Activated gamma-delta T cell treated with Interleukin-2 at 50 U/mL for 16 hours (primary cell): ENCODE results near the gene CAPN3.

Experiments used
- DNase-seq: peaks from one replicate; pipeline ENCODE4 v3.0.0-alpha.2; 2020

The CAPN3 gene

DNA sequence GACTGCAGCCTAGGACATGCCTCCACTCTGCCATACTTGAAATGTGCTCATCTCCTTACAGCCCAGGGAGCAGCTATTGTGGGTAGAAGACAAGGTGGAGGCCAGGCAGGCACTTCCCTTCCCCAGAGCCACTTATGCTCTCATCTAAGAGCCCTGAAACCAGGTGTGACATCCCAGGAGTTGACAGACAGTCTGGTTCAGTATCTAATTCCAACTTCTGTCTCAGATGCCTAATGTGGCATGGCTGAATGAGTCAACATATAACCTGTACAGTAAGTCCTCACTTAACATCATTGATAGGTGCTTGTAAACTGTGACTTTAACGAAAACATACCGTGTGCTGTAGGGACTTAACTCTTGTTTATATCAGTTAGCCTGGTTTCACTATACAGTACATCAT lies 1.2 kb upstream of the CAPN3 start:
- no peak for DNase-seq

DNA sequence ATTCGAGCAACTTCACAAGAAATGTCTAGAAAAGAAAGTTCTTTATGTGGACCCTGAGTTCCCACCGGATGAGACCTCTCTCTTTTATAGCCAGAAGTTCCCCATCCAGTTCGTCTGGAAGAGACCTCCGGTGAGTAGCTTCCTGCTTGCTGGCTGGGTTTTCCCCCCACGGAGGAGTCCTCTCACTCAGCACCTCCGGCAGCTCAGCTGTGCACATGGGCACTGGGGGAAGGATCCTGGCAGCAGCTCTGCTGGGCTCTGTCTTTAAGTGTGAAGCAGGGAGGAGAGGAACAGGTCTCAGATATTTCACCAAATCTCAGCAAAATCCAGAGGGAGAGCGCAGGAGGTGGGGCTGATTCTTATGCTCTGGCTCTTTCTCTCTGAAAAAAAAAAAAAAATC lies 684 bp downstream of the CAPN3 start:
- DNase-seq, result no peak

DNA sequence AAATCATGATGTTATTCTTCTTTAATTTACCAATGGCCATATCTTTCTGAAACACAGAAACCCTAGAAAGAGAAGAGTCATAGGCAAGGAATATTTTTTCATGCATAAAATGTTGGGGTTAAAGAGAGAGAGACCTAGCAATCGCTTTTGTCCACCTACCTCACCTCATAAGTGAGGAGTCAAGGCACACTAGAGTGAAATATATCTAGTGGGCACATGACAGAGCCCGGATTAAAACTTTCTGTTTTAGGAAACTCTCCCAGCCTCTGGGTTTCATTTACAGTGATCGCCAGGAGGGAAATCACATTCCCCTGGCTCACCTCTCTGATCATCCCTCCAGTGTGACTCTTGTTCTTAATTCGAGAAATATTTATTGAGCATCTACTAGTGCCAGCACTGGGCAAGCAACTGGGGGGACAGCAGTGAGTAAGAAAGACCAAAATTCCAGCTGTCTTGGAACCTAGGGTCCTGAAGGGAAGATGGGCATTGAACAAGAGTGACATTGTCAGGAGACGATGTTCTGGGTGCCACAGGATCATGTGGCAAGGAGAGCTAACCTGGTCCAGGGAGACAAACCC lies 1.3 kb downstream of the CAPN3 start:
- no peak for DNase-seq

DNA sequence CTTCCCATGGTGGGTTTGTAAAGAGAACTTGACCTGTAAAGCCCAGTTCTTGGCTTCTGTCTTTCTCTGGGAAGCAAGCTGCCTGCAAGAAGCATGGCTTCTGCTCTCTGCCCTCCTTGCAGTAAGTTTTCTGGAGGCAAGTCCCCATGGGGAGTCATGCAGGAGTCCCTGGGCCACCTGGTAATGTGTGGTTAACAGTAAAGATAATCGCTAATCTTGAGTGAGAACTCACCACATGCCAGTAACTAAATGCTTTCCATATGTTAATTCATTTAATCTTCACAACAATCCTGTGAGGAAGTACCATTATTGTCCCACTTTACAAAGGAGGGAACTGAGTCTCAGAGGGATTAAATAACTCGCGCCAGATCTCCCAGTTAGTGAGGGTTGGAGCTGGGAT lies 4.2 kb downstream of the CAPN3 start:
- DNase-seq, result no peak

DNA sequence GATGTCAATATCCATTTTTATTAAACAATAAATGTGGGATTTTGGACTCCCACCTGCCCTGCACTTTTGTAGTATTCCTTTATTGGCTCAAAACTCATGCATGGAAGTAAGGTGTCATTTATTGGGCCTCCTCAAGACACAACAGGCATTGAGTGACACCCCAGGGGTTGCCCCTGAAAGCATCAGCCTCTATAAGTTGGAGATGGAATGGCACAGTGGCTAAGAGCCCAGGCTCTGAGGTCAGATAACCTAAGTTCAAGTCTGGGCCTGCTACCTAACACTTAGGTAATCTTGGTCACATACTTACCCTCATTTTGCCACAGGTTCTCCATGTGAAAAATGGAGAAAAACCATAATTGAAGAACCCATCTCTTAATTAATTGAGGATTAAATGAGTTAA lies 4.6 kb downstream of the CAPN3 start:
- no peak for DNase-seq

DNA sequence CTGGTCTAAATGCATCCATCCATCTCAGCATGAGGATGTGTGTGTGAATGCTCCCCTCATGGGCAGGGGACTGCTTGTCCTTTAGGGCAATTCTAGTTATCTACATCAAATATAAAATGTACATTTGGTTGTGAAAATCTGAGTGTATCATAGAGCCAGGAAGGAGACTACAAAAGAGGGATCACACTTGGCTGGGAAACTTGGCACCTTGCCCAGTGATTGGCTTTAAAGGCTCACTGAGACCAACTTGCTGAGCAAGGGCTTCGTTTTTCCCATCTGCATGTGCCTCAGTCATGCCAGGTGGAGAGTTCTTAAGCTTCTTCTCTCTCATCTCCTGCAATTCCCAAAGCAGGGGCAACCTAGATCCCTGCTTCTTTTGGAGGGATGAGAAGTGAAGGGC lies 5.2 kb downstream of the CAPN3 start:
- no peak for DNase-seq

DNA sequence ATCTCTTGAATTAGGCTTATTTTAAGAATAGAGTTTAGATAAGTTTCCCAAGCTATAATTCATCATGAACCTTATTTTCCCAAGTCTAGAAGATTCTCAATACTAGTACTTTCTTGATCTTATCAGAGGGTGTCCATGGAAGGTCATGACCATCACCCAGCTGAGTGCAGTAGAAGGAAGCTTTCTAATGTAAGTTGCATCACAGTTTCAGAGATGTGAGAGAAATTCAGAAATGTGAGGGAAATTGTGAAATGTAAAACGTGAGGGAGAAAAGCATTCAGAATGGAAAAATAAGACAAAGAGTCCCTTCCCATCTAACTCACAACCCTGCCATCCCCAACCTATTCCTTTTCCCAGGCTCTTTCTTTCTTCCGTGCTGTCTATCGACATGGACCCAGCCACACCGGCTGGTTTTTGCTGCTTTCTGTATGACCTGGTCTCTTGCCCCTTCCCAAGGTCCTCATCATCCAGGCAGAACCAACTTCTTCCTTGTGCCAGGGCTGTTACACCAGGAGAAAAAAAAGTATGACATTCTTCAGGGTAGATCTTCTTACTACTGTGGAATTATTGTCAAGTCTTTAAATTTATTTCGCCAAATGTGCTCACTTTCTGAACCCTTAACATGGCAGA lies 6.7 kb downstream of the CAPN3 start:
- DNase-seq, result no peak

DNA sequence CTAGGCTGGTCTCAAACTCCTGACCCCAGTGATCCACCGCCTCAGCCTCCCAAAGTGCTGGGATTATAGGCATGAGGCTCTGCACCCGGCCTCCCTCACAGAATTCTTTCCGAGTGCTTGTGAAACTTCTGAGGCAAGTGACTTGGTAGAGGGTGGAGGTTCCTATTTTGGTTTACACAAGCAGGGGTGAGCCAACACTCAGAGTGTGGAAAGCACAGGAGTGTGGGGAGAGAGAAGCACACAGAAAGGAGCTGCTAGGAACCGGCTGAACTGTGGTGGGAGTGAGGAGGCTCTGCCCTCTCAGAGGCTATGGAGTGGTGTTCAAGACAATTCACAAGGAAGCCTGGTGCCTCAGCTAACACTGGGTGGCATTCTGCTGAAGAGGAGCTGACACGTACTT lies 7.7 kb downstream of the CAPN3 start:
- DNase-seq, result no peak

DNA sequence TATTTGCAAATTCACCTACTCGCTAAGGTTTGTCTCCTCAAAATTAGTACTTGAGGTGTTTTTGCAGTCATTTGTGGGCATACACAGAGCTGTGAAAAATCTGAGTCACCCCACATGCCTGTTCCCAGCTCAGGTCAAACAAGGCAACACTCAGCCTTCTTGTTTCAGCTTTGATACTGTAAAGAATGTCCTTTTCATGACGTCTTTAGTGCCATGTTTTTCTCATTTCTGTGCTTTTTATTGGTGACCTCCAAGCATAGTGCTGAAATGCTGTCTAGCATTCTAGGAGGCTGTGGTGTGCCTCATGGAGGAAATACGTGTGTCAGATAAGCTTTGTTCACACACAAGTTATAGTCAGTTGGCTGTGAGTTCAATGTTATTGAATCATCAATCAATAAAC lies 8.8 kb downstream of the CAPN3 start:
- no peak for DNase-seq

DNA sequence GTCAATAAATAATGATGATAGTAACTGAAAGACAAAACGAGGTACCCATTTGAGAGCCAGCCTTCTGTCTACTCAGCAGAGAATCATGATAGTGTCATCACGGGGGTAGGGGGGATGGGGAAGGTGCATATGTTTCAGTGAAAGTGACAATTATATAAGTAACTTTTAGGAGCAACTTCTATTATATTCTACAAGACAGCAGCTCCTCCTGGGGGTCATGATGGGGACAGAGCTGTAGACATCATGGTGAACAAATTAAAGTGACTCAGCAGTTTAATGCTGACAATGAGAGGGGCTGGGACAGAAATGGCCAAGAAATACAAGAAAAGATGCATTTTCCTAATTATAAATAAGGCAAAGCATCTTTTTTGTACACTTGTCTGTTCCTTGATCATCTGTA lies 11.8 kb downstream of the CAPN3 start:
- no peak for DNase-seq

DNA sequence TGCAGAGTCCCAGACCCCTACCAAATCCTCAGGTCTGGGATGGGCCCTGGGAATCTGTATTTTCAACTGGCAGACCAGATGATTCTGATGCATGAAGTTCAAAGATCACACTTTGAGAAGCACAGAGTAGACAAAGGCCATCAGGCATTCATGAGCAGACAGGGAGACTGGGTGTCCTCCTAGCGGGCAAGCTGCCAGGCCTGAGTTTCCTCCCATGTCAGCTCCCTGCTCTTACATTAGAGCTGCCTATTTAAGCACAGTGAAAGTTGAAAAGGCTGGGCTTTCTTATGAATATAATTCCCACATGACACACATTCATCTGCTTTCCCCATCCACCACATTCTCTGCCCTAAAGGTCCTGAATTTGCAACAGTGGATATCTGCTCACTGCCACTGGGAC lies 14.0 kb downstream of the CAPN3 start:
- DNase-seq, result no peak

DNA sequence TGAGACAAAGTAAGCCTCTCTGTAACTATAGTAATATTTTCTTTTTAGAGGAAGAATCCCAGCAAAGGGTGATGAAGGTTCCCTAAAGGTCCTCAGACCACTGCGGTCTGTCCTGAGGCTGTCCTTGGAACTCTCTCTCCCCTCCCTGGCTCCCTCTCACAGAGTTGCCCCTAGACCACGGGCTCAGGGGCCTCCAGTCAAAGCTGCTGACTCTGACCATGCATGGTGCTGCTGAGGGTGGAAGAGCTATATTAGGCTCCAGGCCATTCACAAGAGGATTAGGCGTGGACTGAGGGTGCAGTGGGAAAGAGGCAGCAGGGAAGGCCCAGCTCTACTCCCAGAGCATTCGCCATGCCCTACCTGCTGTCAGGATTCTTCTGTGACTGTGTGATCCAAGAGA lies 14.6 kb downstream of the CAPN3 start:
- DNase-seq, result no peak

DNA sequence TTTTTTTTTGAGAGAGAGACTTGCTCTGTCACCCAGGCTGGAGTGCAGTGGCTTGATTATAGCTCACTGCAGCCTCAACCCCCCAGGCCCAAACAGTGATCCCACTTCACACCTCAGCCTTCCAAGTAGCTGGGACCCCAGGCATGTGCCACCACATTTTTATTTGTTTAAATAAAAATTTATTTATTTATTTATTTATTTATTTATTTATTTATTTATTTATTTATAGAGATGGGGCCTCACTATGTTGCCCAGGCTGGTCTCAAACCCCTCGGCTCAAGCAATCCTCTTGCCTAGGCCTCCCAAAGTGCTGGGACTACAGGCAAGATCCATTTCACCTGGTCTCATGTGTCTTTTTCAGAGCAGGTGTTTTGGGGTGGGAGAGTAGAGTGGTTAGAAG lies 15.5 kb downstream of the CAPN3 start:
- DNase-seq, result no peak

DNA sequence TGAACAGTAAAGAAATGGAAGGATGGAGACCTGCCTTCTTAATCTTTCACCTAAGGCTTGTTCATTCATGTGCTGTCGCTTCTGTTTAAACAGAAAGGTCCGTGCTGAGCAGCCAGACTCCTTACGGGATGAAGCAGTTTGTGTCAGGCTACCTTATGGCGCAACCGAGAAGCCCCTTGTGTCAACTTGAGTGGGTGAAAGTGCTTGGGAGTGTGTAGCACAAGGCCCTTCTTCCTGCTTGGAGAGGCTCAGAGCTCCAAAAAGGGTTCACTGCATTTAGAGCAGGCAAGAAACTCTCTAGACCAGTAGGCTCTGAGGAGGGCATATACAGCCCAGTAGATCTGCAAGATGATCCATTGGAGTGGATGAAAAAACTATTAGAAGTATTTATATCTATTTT lies 16.0 kb downstream of the CAPN3 start:
- no peak for DNase-seq

DNA sequence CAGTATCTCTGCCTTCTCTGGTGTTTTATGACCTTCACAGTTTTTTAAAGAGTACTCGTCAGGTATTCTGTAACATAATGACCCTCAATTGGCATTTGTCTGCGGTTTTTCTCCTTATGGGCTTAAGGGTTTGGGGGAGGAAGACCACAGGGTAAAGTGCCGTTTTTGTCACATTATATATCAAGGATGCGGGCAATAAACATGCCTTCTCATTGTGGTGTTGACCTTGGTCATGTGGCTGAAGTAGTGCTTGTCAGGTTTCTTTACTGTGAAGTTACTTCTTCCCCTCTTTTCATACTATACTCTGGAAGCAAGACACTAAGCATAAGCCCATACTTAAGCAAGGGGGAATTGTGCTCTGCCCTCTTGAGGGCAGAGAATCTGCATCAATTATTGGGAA lies 16.6 kb downstream of the CAPN3 start:
- no peak for DNase-seq

DNA sequence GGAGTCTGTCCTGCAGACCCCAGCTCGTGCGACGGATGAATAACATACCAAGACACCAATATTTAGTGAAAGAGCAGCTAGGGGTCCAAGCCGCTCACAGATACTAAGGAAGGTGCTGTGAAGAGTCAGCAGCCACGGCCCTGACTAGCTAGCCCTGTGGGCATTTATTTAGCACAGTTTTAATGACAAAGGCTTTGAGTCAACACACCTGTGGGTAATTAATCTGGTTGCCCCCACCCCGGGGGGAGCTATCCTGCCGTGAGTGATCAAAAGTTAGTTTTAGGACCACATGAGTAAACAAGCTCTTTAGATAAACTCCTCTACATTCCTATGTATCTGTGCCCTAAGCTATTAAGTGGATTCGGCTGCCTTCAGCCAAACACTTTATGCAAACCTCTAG lies 18.7 kb downstream of the CAPN3 start:
- no peak for DNase-seq

DNA sequence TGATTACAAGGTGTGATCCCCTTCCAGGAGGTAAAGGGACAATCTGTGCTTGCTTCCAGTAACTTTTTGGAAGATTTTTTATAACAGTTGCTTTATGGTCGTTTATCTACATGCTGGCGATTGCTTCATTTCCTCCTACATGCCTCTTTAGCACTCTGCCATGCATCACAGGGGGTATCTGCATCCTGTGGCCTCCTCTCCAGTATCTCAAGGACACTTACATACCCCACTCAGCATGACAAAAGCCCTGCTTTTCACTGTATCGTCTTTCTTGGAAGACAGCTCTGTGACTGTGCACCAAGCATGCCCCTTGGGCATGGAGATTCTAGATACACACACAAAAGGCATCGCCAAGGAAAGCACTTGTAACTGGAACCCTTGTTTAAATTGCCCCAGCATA lies 25.3 kb downstream of the CAPN3 start:
- no peak for DNase-seq

DNA sequence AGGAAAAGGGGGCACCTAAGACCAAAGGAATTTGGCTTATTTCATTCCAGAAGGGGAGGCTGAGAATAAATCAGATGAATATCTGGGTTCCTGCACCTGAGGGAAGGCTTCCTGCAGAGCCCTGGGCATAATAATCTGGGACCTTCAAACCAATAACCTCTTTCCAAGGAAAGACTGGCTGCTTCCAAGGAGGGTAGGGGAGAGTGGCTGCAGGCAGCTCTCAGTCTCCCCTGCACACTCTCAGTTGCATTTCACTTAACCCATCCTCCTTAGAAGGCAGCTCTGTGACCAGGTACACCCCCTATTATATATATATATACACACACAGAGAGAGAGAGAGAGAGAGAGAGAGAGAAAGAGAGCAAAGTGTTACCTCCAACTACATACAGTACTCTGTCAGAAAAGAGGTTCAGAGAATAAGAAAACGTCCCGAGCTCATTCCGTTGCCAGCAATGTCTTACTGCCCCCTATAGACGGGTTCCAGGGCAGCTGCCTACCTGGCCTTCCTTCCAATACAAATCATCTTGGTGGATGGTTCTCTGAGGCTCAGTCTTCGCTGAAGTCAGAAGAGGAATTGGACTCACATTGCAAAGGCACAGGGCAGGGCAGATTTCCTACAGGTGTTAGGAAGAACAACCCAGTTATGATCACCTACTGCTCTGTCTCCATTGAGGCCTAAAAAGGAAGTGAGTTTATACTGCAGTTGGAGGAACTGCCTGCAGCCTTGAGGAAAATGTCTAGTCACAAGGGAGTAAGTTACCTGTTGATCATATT lies 26.1 kb downstream of the CAPN3 start:
- no peak for DNase-seq

DNA sequence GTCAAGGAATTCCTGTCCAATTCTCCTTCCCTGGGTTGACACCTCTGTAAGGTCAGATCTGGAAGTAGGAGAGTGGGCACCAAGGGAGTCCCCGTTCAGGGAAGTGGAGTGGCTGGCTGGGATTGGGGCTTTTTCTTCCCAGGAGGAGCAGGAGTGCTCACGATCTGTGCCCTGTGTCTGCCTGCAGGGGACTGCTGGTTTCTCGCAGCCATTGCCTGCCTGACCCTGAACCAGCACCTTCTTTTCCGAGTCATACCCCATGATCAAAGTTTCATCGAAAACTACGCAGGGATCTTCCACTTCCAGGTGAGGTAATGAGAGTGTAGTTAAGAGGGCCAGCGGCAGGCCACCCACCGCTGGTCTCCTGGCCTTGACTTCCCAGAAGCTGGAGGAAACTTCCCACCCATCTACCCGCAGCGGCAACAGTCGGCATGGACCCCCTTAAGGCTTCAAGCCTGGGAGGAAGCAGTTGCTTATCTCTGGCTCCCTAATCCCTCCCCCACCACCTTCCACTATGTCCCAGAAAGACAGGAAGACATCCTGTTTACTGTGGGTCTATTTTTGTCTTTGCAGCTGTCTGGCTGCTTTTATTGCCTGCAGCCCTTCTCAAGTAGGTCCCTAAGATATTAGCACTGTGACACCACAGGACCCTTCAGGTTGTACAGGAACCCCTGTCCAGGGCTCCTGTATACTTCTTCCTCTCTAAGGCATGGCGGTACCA lies 26.8 kb downstream of the CAPN3 start:
- no peak for DNase-seq

DNA sequence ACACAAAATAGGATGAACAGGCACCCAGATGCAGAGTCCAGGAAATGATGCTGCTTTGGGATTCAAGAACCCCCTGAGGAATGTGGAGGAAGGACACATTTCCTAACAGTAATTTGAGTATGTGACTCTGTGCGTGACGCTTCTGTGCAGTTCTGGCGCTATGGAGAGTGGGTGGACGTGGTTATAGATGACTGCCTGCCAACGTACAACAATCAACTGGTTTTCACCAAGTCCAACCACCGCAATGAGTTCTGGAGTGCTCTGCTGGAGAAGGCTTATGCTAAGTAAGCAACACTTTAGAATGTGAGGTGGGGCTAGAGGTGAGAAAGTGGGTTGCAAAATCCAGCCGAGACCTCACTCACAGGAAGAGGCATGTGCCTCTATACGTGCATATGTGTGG lies 28.3 kb downstream of the CAPN3 start:
- DNase-seq, result no peak

DNA sequence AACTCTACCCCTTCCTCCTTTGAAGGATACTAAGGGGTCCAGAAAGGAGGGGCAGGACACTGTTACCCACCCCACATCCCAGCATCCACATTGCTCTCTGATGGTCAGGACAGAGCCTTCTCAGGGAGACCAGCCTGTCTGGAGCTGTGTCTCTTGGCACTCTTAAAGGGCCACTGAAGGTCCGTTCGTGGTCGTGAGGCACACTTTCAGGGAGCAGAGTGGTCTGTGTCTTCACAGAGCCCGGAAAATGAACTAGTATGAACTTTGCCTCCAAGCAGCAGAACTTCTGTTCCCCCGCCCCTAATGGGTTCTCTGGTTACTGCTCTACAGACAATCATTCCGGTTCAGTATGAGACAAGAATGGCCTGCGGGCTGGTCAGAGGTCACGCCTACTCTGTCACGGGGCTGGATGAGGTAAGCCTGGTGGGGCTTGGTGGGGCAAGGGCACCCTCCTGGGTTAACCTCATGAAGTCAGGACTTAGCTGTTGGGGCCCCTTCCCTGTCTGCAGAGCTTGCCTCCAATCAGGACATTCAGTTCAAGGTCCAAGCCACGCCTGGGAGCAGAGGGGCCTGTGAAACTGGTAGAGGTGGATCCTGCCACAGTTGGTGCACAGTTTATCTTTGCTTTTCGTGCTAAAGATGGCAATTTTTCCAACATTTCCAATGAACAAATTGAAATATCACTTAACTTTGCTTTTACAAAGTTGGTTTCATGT lies 33.2 kb downstream of the CAPN3 start:
- no peak for DNase-seq

DNA sequence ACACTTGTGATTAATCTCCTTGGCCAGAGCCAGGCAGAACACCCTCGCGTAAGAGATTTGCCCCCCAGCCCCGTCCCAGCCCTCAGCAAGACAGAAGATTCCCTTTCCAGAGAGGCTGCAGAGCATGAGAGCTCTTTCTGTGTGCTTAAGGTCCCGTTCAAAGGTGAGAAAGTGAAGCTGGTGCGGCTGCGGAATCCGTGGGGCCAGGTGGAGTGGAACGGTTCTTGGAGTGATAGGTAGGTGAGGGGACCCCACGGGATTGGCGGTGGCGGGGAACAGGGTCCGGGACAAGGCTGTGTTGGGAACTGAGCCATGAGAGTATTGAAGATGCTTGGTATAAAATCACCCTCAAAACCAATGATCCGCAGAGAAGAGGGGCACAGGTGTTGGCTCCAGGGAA lies 34.8 kb downstream of the CAPN3 start:
- DNase-seq, result no peak

DNA sequence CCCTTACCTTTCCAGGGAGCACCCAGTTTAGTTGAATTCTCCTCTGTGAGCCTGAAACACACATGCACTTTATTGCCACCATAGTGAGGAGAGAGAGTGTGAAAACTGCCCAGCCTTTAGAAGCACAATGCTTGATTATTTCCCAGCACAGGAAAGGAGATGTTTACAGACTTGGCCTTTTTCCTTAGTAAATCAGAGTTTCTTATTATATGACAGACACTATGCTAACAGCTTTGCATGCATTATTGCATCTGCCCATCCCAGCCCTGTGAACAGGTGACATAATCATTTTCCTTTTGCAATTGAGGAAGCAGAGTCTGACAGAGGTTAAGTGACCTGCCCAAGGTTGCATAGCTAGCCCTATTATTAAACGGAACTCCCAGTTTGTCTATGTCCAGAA lies 36.5 kb downstream of the CAPN3 start:
- no peak for DNase-seq
